Retinal pigment epithelial cell (primary cell): ENCODE measurements around the gene GLYR1.

Experiments
- DNase-seq: peaks from one replicate; pipeline ENCODE4 v3.0.0-alpha.2; 2010; ENCODE audit warnings: low read depth
- H3K4me3 ChIP-seq: 2 replicates; pipeline ENCODE4 v1.5.1; 2011; ENCODE audit warnings: mild to moderate bottlenecking, low read length, control low read depth, moderate library complexity
- TF ChIP-seq, protein P1 (sequence below): conservative IDR thresholded peaks from 2 replicates; pipeline ENCODE4 v1.5.1; 2011; ENCODE audit warnings: low read depth, low read length, control low read depth, inconsistent platforms

Gene GLYR1

GRCh38 chr16:4833584-4833983 lies 13.5 kb downstream of the GLYR1 start:
- H3K4me3 ChIP-seq = no peak overlapping the region
- TF ChIP-seq, protein P1, sequence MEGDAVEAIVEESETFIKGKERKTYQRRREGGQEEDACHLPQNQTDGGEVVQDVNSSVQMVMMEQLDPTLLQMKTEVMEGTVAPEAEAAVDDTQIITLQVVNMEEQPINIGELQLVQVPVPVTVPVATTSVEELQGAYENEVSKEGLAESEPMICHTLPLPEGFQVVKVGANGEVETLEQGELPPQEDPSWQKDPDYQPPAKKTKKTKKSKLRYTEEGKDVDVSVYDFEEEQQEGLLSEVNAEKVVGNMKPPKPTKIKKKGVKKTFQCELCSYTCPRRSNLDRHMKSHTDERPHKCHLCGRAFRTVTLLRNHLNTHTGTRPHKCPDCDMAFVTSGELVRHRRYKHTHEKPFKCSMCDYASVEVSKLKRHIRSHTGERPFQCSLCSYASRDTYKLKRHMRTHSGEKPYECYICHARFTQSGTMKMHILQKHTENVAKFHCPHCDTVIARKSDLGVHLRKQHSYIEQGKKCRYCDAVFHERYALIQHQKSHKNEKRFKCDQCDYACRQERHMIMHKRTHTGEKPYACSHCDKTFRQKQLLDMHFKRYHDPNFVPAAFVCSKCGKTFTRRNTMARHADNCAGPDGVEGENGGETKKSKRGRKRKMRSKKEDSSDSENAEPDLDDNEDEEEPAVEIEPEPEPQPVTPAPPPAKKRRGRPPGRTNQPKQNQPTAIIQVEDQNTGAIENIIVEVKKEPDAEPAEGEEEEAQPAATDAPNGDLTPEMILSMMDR = no peak

GRCh38 chr16:4832698-4833343 lies 14.3 kb downstream of the GLYR1 start:
- TF ChIP-seq, protein P1 = no peak
- no peak overlapping the region for H3K4me3 ChIP-seq
- no peak for DNase-seq

More at GRCh38 chr16:4833584-4833983, 13.5 kb downstream of the GLYR1 start:
- no peak for DNase-seq

GRCh38 chr16:4831616-4832015 lies 15.5 kb downstream of the GLYR1 start:
- TF ChIP-seq, protein P1 = no peak
- H3K4me3 ChIP-seq = no peak overlapping the region
- DNase-seq = no peak

DNA sequence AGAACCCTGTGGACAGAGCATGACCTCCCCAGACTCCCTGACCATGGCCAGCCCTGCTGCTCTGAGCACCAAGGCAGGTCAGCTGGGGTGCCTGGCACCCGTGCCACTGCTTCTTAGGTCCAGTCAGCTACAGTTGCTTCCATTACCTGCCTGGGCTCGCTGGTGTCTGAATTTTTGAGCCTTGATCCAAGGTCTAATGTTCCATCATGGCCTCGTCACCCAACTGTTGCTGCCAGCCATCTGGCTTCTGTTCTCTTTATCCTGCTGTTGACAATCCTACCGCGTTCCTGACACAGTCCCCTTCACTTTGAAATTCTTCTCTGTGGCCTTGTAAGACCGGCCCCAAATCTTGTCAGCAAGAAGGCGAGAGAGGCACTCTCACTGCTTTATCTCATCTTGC lies 16.7 kb downstream of the GLYR1 start:
- H3K4me3 ChIP-seq = no peak overlapping the region
- DNase-seq = no peak
- TF ChIP-seq, protein P1 = no peak

DNA sequence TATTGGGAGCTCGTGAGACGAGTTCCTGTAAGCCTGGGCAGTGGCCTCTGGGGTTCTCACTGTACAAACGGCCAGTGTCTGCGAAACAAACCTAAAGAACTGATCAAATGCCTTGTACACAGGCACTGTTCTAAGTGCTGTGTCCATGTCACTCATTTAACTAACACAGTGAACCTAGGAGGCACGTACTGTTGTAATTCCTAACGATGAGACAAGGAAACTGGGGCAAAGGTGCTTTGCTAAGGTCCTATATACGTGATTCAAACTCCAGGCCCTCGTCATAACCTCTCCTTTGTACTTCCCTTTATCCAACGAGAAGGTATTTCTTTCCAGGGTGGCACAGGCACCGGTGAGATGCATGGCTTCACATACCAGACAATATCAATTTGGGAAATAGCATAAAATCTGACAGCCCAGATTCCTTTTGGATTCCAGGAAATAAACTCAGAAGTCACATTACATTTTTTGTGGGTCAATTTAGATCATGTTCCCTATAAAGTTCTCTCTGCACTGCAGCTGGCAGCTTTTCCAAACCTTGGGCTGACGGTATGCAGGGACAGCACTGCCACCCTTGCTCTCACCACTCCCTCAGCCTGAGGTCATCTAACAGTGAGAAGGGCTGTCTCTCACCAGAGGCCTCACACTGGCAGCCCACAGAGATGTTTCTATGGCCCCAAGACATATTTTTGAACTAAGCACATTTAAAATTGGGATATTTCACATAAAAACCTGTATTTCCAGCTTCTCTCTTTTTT lies 18.3 kb downstream of the GLYR1 start:
- DNase-seq = no peak
- no peak overlapping the region for H3K4me3 ChIP-seq
- TF ChIP-seq, protein P1 = no peak

DNA sequence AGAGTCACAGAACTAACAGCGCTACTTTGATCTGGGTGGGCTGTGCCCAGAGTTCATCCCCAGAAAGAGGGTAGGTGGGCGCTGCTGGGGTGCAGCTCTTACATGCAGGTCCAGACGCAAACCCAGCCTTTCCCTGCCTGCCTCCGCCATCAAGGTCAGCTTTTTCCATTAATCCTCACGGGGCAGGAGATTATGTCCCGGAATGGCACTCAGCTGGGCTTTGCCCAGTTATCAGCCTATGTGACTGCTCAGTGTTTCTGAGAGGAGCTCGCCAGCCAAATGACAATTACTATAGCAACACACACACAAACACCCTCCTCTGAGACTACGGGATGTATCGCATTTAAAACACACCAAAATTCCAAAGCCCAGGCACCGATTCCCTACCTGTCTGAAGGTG lies 20.1 kb downstream of the GLYR1 start:
- TF ChIP-seq, protein P1 = no peak
- DNase-seq = peak; percentile 53
- no peak overlapping the region for H3K4me3 ChIP-seq

GRCh38 chr16:4826526-4826925 lies 20.6 kb downstream of the GLYR1 start:
- DNase-seq = no peak
- TF ChIP-seq, protein P1 = no peak
- no peak overlapping the region for H3K4me3 ChIP-seq
